ENCODE measurements around the gene RSRP1. TPM values are rescaled to one million over a fixed set of nuclear protein-coding genes. Genes with fewer than 3 reads are reported as not detected.
"Not testable (repeated sequence)": the region's sequence is repeated elsewhere in the genome, so short reads cannot be mapped to it uniquely, and the experiment has no call there.

The RSRP1 gene
- total RNA-seq, 8 experiments from 2014 or later: 78.4 to 172 (median 102) TPM

- H3K4me3 ChIP-seq: peak overlapping the region; percentile 86 to 94 (median 89)
- in situ Hi-C loops (cut with MboI; ENCODE audit: low pct_unique_long_range_greater_than_20kb in 2 of 9, low sequenced_read_pairs in 9 of 9, unreplicated experiment in 9 of 9): loop anchor here in 2 of 9 experiments (25.0 kb wide), 1 partner anchor 564 kb away; the partner anchor contains the start of genes MTFR1L (in 2 of the 2) and SELENON (in 2 of the 2)
- peak overlapping the region; percentile 65 to 93 for H3K27ac ChIP-seq
- peak in 5 of 8 experiments; percentile 83 to 89 (median 85) for ATAC-seq (replicated peaks in 6 of 8)
- peaks cover 6 to 10% of the 10 kb centered on the region in 2 donors for H3K4me1 ChIP-seq (replicated peaks in 1 of 2)
- 0 to 100% (median 50%) methylated on average over 1 to 18 of the region's 30 CpGs; no CpG with 5 or more reads in 1 of the 10 experiments for WGBS, 10 experiments
These were observed 838 bp upstream of the RSRP1 start for GRCh38 chr1:25247829-25248754.

- Histone ChIP-seq H3K4me3 (peak overlapping the region; percentile 86 to 94 (median 89)), H3K27ac (peak overlapping the region; percentile 91 to 93), H3K4me1 (replicated peaks in 1 of 2) (peaks cover 6 to 10% of the 10 kb centered on the region in 2 donors)
- in situ Hi-C loops (cut with MboI; ENCODE audit: low pct_unique_long_range_greater_than_20kb in 2 of 9, low sequenced_read_pairs in 9 of 9, unreplicated experiment in 9 of 9): loop anchor here in 2 of 9 experiments (25.0 kb wide), 1 partner anchor 566 kb away; the partner anchor contains the start of genes MTFR1L (in 2 of the 2) and SELENON (in 2 of the 2)
- ATAC-seq (replicated peaks in 6 of 8): peak in 3 of 8 experiments; percentile 3 to 4 (median 4)
- WGBS, 10 experiments: 0 to 10% (median 1%) methylated on average over 1 to 43 of the region's 53 CpGs; no CpG with 5 or more reads in 1 of the 10 experiments
These were observed 642 bp downstream of the RSRP1 start for GRCh38 chr1:25246600-25247023.

GRCh38 chr1:25245809-25246599, 1.2 kb downstream of the RSRP1 start:
- in situ Hi-C loops (cut with MboI; ENCODE audit: low pct_unique_long_range_greater_than_20kb in 2 of 9, low sequenced_read_pairs in 9 of 9, unreplicated experiment in 9 of 9): loop anchor here in 2 of 9 experiments (25.0 kb wide), 1 partner anchor 566 kb away; the partner anchor contains the start of genes MTFR1L (in 2 of the 2) and SELENON (in 2 of the 2)
- no peak for ATAC-seq (replicated peaks in 6 of 8)
- 0 to 47% (median 23%) methylated on average over 3 to 28 of the region's 30 CpGs; no CpG with 5 or more reads in 2 of the 10 experiments for WGBS, 10 experiments
- Histone ChIP-seq H3K4me3 (peak overlapping the region; percentile 86 to 94 (median 89)), H3K27ac (peak overlapping the region; percentile 91 to 93), H3K4me1 (replicated peaks in 1 of 2) (peaks cover 6 to 13% of the 10 kb centered on the region in 2 donors)

DNA sequence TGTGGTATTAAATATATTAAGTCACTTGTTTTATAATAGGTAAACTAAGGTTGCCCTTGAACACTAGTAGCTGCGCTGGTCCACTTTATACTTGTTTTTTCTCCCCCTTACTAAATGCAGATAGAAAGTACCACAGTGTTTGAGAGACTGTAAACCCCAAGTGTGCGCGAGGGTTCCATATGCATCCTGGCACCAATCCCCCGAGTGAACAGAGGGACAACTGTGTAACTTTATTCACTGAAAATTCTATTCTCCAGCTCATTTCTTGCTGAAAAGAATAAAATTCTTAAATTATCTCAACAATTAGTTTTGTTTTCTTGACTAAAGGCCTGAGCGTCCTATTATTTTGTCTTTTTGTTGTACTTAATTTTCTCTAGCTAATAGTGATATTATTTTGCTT, 1.9 kb downstream of the RSRP1 start:
- in situ Hi-C loops (cut with MboI; ENCODE audit: low pct_unique_long_range_greater_than_20kb in 2 of 9, low sequenced_read_pairs in 9 of 9, unreplicated experiment in 9 of 9): loop anchor here in 2 of 9 experiments (25.0 kb wide), 1 partner anchor 567 kb away; the partner anchor contains the start of genes MTFR1L (in 2 of the 2) and SELENON (in 2 of the 2)
- WGBS, 10 experiments: 38 to 100% (median 83%) methylated on average over 1 to 5 of the region's 5 CpGs
- Histone ChIP-seq H3K4me1 (replicated peaks in 1 of 2) (peaks cover 12 to 19% of the 10 kb centered on the region in 2 donors), H3K4me3 (peak overlapping the region in 3 of 5 donors; percentile 87 to 94 (median 89)), H3K27ac (no peak overlapping the region)
- ATAC-seq (replicated peaks in 6 of 8): no peak

DNA sequence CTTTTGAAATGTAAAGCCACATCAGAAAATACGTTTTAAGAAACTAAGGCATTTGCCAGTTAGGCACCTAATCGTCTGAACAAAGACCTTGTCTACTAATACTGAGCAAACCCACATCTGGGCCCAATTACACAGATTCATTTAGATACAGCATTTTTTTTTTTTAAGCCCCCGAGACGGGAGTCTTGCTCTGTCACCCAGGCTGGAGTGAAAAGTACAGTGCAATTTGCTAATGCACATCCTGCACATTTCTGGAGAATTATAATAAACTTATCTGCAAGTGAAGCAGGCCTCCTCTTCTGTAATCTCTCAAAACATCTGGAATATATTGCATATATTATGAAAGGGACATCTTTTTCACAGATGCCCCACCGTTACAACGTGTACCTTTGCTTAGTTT, 3.3 kb downstream of the RSRP1 start:
- Histone ChIP-seq H3K4me3 (no peak overlapping the region), H3K4me1 (replicated peaks in 1 of 2) (peaks cover 12 to 24% of the 10 kb centered on the region in 2 donors), H3K27ac (no peak overlapping the region)
- 9 to 100% (median 85%) methylated on average over 1 to 6 of the region's 6 CpGs for WGBS, 10 experiments
- in situ Hi-C loops (cut with MboI; ENCODE audit: low pct_unique_long_range_greater_than_20kb in 2 of 9, low sequenced_read_pairs in 9 of 9, unreplicated experiment in 9 of 9): loop anchor here in 2 of 9 experiments (25.0 kb wide), 1 partner anchor 568 kb away; the partner anchor contains the start of genes MTFR1L (in 2 of the 2) and SELENON (in 2 of the 2)
- no peak for ATAC-seq (replicated peaks in 6 of 8)

GRCh38 chr1:25239681-25240541, 7.3 kb downstream of the RSRP1 start:
- peak; percentile 86 to 93 (median 91) for ATAC-seq (replicated peaks in 6 of 8)
- in situ Hi-C loops (cut with MboI; ENCODE audit: low pct_unique_long_range_greater_than_20kb in 2 of 9, low sequenced_read_pairs in 9 of 9, unreplicated experiment in 9 of 9): loop anchor here in 2 of 9 experiments (25.0 kb wide), 1 partner anchor 572 kb away; the partner anchor contains the start of genes MTFR1L (in 2 of the 2) and SELENON (in 2 of the 2)
- peaks cover 6 to 14% of the 10 kb centered on the region in 2 donors for H3K4me1 ChIP-seq (replicated peaks in 1 of 2)
- H3K27ac ChIP-seq: peak overlapping the region; percentile 81 to 83
- WGBS, 10 experiments: 0 to 100% (median 4%) methylated on average over 1 to 33 of the region's 41 CpGs; no CpG with 5 or more reads in 2 of the 10 experiments
- H3K4me3 ChIP-seq: peak overlapping the region; percentile 30 to 48 (median 41)

DNA sequence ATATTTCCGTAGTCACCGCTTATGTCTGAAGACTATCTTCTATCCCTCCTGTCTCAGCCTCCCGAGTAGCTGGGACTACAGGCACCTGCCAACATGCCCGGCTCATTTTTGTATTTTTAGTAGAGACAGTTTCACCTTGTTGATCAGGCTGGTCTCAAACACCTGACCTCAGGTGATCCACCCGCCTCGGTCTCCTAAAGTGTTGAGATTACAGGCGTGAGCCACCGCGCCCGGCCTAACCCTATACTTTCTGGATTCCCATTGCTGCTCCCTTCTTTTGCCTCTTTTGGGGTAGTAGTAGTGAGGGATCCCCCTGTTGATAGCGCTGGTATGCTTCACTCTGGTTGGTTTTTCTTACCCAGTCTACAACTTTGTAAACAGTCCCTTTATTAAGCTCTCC, 9.2 kb downstream of the RSRP1 start:
- no peak overlapping the region for H3K4me3 ChIP-seq
- 67 to 100% (median 98%) methylated on average over 1 to 10 of the region's 11 CpGs; no CpG with 5 or more reads in 1 of the 10 experiments for WGBS, 10 experiments
- in situ Hi-C loops (cut with MboI; ENCODE audit: low pct_unique_long_range_greater_than_20kb in 2 of 9, low sequenced_read_pairs in 9 of 9, unreplicated experiment in 9 of 9): loop anchor here in 2 of 9 experiments (25.0 kb wide), 1 partner anchor 574 kb away; the partner anchor contains the start of genes MTFR1L (in 2 of the 2) and SELENON (in 2 of the 2)
- H3K27ac ChIP-seq: no peak overlapping the region
- no peak for ATAC-seq (replicated peaks in 6 of 8)
- H3K4me1 ChIP-seq (replicated peaks in 1 of 2): peaks cover 14 to 24% of the 10 kb centered on the region in 2 donors

GRCh38 chr1:25236261-25236660, 11.0 kb downstream of the RSRP1 start:
- in situ Hi-C loops (cut with MboI; ENCODE audit: low pct_unique_long_range_greater_than_20kb in 2 of 9, low sequenced_read_pairs in 9 of 9, unreplicated experiment in 9 of 9): loop anchor here in 2 of 9 experiments (25.0 kb wide), 1 partner anchor 576 kb away; the partner anchor contains the start of genes MTFR1L (in 2 of the 2) and SELENON (in 2 of the 2)
- WGBS, 10 experiments: 98 to 100% (median 100%) methylated on average over 1 to 7 of the region's 7 CpGs; no CpG with 5 or more reads in 4 of the 10 experiments
- H3K27ac ChIP-seq; ATAC-seq (replicated peaks in 6 of 8); H3K4me3 ChIP-seq: not testable (repeated sequence)
- peaks cover 14 to 28% of the 10 kb centered on the region in 2 donors for H3K4me1 ChIP-seq (replicated peaks in 1 of 2)

- H3K4me3 ChIP-seq; ATAC-seq (replicated peaks in 6 of 8); H3K27ac ChIP-seq: not testable (repeated sequence)
- in situ Hi-C loops (cut with MboI; ENCODE audit: low pct_unique_long_range_greater_than_20kb in 2 of 9, low sequenced_read_pairs in 9 of 9, unreplicated experiment in 9 of 9): loop anchor here in 2 of 9 experiments (25.0 kb wide), 1 partner anchor 577 kb away; the partner anchor contains the start of genes MTFR1L (in 2 of the 2) and SELENON (in 2 of the 2)
- WGBS, 10 experiments: 94 to 100% (median 97%) methylated on average over 2 to 10 of the region's 10 CpGs
- H3K4me1 ChIP-seq (replicated peaks in 1 of 2): peaks cover 8 to 20% of the 10 kb centered on the region in 2 donors
These were observed 11.8 kb downstream of the RSRP1 start for GRCh38 chr1:25235411-25235810.

GRCh38 chr1:25232866-25233784, 14.1 kb downstream of the RSRP1 start:
- Histone ChIP-seq H3K4me1 (replicated peaks in 1 of 2) (peaks cover 8 to 15% of the 10 kb centered on the region in 2 donors), H3K27ac (peak overlapping the region; percentile 79 to 91), H3K4me3 (peak overlapping the region; percentile 65 to 89 (median 71))
- peak; percentile 55 to 81 (median 70) for ATAC-seq (replicated peaks in 6 of 8)
- in situ Hi-C loops (cut with MboI; ENCODE audit: low pct_unique_long_range_greater_than_20kb in 2 of 9, low sequenced_read_pairs in 9 of 9, unreplicated experiment in 9 of 9): loop anchor here in 2 of 9 experiments (25.0 kb wide), 1 partner anchor 579 kb away; the partner anchor contains the start of genes MTFR1L (in 2 of the 2) and SELENON (in 2 of the 2)
- 0 to 100% (median 14%) methylated on average over 3 to 13 of the region's 13 CpGs; no CpG with 5 or more reads in 2 of the 10 experiments for WGBS, 10 experiments
